B cell (primary cell): ENCODE data around the gene MIPOL1.

Experiments
- EZH2 ChIP-seq: IDR thresholded peaks from 2 replicates; pipeline ENCODE4 v1.6.1; 2012; ENCODE audit warnings: borderline replicate concordance, low read depth, mild to moderate bottlenecking, moderate library complexity, low read length; ENCODE audit not compliant: insufficient read depth, poor library complexity, severe bottlenecking
- TF ChIP-seq, protein P1 (sequence below): fragments of 200-600 bp; IDR thresholded peaks from one replicate; pipeline ENCODE4 v1.8.0; 2022; ENCODE audit warnings: antibody characterized with exemption, mild to moderate bottlenecking

DNA sequence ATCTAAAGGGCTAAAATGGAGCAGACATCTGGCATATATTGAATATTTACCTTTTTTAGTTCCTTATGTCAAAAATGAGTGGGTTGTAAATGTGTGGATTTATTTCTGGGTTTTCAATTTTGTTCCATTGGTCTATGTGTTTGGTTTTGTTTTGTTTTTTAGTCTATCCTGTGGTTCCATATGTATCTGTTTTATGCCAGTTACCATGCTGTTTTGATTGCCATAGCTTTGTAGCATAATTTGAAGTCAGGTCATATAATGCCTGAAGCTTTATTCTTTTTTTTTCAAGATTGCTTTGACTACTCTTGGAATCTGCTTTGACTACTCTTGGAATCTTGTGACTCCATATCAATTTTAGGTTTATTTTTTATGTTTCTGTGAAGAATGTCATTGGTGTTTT, 133.2 kb downstream of the MIPOL1 start:
- TF ChIP-seq, protein P1, sequence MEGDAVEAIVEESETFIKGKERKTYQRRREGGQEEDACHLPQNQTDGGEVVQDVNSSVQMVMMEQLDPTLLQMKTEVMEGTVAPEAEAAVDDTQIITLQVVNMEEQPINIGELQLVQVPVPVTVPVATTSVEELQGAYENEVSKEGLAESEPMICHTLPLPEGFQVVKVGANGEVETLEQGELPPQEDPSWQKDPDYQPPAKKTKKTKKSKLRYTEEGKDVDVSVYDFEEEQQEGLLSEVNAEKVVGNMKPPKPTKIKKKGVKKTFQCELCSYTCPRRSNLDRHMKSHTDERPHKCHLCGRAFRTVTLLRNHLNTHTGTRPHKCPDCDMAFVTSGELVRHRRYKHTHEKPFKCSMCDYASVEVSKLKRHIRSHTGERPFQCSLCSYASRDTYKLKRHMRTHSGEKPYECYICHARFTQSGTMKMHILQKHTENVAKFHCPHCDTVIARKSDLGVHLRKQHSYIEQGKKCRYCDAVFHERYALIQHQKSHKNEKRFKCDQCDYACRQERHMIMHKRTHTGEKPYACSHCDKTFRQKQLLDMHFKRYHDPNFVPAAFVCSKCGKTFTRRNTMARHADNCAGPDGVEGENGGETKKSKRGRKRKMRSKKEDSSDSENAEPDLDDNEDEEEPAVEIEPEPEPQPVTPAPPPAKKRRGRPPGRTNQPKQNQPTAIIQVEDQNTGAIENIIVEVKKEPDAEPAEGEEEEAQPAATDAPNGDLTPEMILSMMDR = no peak
- no peak for TF ChIP-seq EZH2
